Measurements from ENCODE around the gene SPATA46. TPM values are rescaled to one million over a fixed set of nuclear protein-coding genes. Genes with fewer than 3 reads are reported as not detected.

Gene SPATA46
- polyA plus RNA-seq, 1 donor (not counting 4 experiments of a cell fraction or from before 2014, with no cell fraction given), result not detected

GRCh38 chr1:162380061-162380846 is 3.6 kb upstream of the SPATA46 start:
- DNase-seq (ENCODE audit: low read depth, low spot score), result no peak
- TF ChIP-seq CTCF (optimal IDR thresholded peaks at IDR 0.05 in 1 of 3, IDR thresholded peaks at IDR 0.05 in 1 of 3, conservative IDR thresholded peaks at IDR 0.05 in 1 of 3; ENCODE audit: extremely low read depth in 1 of 3, insufficient read depth in 2 of 3, low read length in 3 of 3) (no peak), EZH2 (IDR thresholded peaks at IDR 0.05; ENCODE audit: low read length) (no peak)
- dilution Hi-C loops (cut with MboI; ENCODE audit: extremely low pct_ligation_motif_present, low sequenced_read_pairs), result no loop called here

GRCh38 chr1:162375463-162375862 is 1.2 kb downstream of the SPATA46 start:
- H3K4me1 ChIP-seq (ENCODE audit: control insufficient read depth, extremely low read depth, insufficient read depth, low read length), result peaks cover 14% of the 10 kb centered on the region
- no peak for FAIRE-seq
- no peaks in the 10 kb centered on the region for H3K36me3 ChIP-seq (ENCODE audit: control insufficient read depth in 2 of 2, extremely low read depth in 1 of 2, insufficient read depth in 2 of 2, low read length in 2 of 2)
- no peak overlapping the region for H3K9ac ChIP-seq (ENCODE audit: control insufficient read depth, extremely low read depth, insufficient read depth, low read length)
- no peaks in the 10 kb centered on the region for H3K27me3 ChIP-seq (ENCODE audit: control insufficient read depth, extremely low read depth, insufficient read depth, low read length)
- no peak overlapping the region for H2AFZ ChIP-seq (ENCODE audit: control insufficient read depth, low read length)
- no peaks in the 10 kb centered on the region for H4K20me1 ChIP-seq (ENCODE audit: control insufficient read depth, extremely low read depth, insufficient read depth, low read length)
- TF ChIP-seq CTCF (optimal IDR thresholded peaks at IDR 0.05 in 1 of 3, IDR thresholded peaks at IDR 0.05 in 1 of 3, conservative IDR thresholded peaks at IDR 0.05 in 1 of 3; ENCODE audit: extremely low read depth in 1 of 3, insufficient read depth in 2 of 3, low read length in 3 of 3) (no peak), EZH2 (IDR thresholded peaks at IDR 0.05; ENCODE audit: low read length) (no peak)
- H3K27ac ChIP-seq (ENCODE audit: control insufficient read depth, insufficient read depth, low read length), result no peak overlapping the region
- H3K9me1 ChIP-seq (ENCODE audit: control insufficient read depth, extremely low read depth, insufficient read depth, low read length), result no peaks in the 10 kb centered on the region
- H3K4me3 ChIP-seq (ENCODE audit: control insufficient read depth in 2 of 3, extremely low read depth in 1 of 3, insufficient read depth in 2 of 3, low read depth in 1 of 3, low read length in 3 of 3), result no peak overlapping the region
- no peaks in the 10 kb centered on the region for H3K79me2 ChIP-seq (ENCODE audit: control insufficient read depth, insufficient read depth, low read length)
- no peak overlapping the region for H3K4me2 ChIP-seq (ENCODE audit: control insufficient read depth, extremely low read depth, insufficient read depth, low read depth, low read length)
- H3K9me3 ChIP-seq (ENCODE audit: control insufficient read depth, low read depth, low read length), result no peaks in the 10 kb centered on the region
- no peak for DNase-seq (ENCODE audit: low read depth, low spot score)
- dilution Hi-C loops (cut with MboI; ENCODE audit: extremely low pct_ligation_motif_present, low sequenced_read_pairs), result no loop called here

More at GRCh38 chr1:162380061-162380846, 3.6 kb upstream of the SPATA46 start:
- H3K27ac ChIP-seq (ENCODE audit: control insufficient read depth, insufficient read depth, low read length), result no peak overlapping the region
- no peaks in the 10 kb centered on the region for H3K9me1 ChIP-seq (ENCODE audit: control insufficient read depth, extremely low read depth, insufficient read depth, low read length)
- H4K20me1 ChIP-seq (ENCODE audit: control insufficient read depth, extremely low read depth, insufficient read depth, low read length), result no peaks in the 10 kb centered on the region
- H3K4me1 ChIP-seq (ENCODE audit: control insufficient read depth, extremely low read depth, insufficient read depth, low read length), result peaks cover 16% of the 10 kb centered on the region
- no peaks in the 10 kb centered on the region for H3K9me3 ChIP-seq (ENCODE audit: control insufficient read depth, low read depth, low read length)
- H3K36me3 ChIP-seq (ENCODE audit: control insufficient read depth in 2 of 2, extremely low read depth in 1 of 2, insufficient read depth in 2 of 2, low read length in 2 of 2), result no peaks in the 10 kb centered on the region
- no peak for FAIRE-seq
- H3K9ac ChIP-seq (ENCODE audit: control insufficient read depth, extremely low read depth, insufficient read depth, low read length), result no peak overlapping the region
- no peaks in the 10 kb centered on the region for H3K27me3 ChIP-seq (ENCODE audit: control insufficient read depth, extremely low read depth, insufficient read depth, low read length)
- H3K79me2 ChIP-seq (ENCODE audit: control insufficient read depth, insufficient read depth, low read length), result no peaks in the 10 kb centered on the region
- no peak overlapping the region for H2AFZ ChIP-seq (ENCODE audit: control insufficient read depth, low read length)
- no peak overlapping the region for H3K4me2 ChIP-seq (ENCODE audit: control insufficient read depth, extremely low read depth, insufficient read depth, low read depth, low read length)
- no peak overlapping the region for H3K4me3 ChIP-seq (ENCODE audit: control insufficient read depth in 2 of 3, extremely low read depth in 1 of 3, insufficient read depth in 2 of 3, low read depth in 1 of 3, low read length in 3 of 3)

Measured in keratinocyte (primary cell).